PC-3 (cell line): ENCODE measurements around the gene TIAM2.

Experiments used
- CTCF ChIP-seq: fragments of 300-600 bp; sonication (generic); conservative IDR thresholded peaks from 2 replicates; pipeline ENCODE4 v1.5.1; 2017; ENCODE audit warnings: antibody characterized with exemption, low read depth, mild to moderate bottlenecking, low read length
- EZH2 ChIP-seq: fragments of 300-600 bp; sonication (generic); IDR thresholded peaks from one replicate; pipeline ENCODE4 v1.6.1; 2017; ENCODE audit warnings: antibody characterized with exemption, mild to moderate bottlenecking, low read length; ENCODE audit not compliant: unreplicated experiment
- EZH2phosphoT487 ChIP-seq: fragments of 300-600 bp; sonication (generic); IDR thresholded peaks from 2 replicates; pipeline ENCODE4 v1.6.1; 2018; ENCODE audit warnings: mild to moderate bottlenecking, antibody characterized with exemption, low read length, borderline replicate concordance

- TF ChIP-seq CTCF, result no peak
- TF ChIP-seq EZH2phosphoT487, result no peak
- no peak for TF ChIP-seq EZH2
Measured at GRCh38 chr6:154958469-154958868, 36.6 kb upstream of the TIAM2 start.
